Superior temporal gyrus (tissue), 1 donor: Measurements from ENCODE around the gene LMO2.

Experiments
- DNase-seq: peaks from one replicate; pipeline ENCODE4 v3.0.0-alpha.2; 2016; ENCODE audit errors: extremely low spot score

The LMO2 gene

GRCh38 chr11:33887886-33888285, 4.0 kb downstream of the LMO2 start:
- no peak for DNase-seq

- DNase-seq: no peak
These were observed 6.4 kb downstream of the LMO2 start for GRCh38 chr11:33885338-33886005.

GRCh38 chr11:33884601-33885000, 7.3 kb downstream of the LMO2 start:
- no peak for DNase-seq

- DNase-seq: no peak
These were observed 7.8 kb downstream of the LMO2 start for GRCh38 chr11:33884035-33884434.

- no peak for DNase-seq
These were observed 10.0 kb downstream of the LMO2 start for GRCh38 chr11:33881651-33882503.

GRCh38 chr11:33880979-33881378, 10.9 kb downstream of the LMO2 start:
- no peak for DNase-seq

GRCh38 chr11:33879375-33879774, 12.5 kb downstream of the LMO2 start:
- no peak for DNase-seq

GRCh38 chr11:33877038-33877437, 14.8 kb downstream of the LMO2 start:
- no peak for DNase-seq

GRCh38 chr11:33875621-33876294, 16.1 kb downstream of the LMO2 start:
- DNase-seq: no peak

- DNase-seq: no peak
These were observed 16.9 kb downstream of the LMO2 start for GRCh38 chr11:33874910-33875490.

- no peak for DNase-seq
These were observed 17.4 kb downstream of the LMO2 start for GRCh38 chr11:33874433-33874832.

- DNase-seq: peak; percentile 33
These were observed 22.1 kb downstream of the LMO2 start for GRCh38 chr11:33869481-33870422.

GRCh38 chr11:33868647-33869461, 23.0 kb downstream of the LMO2 start:
- DNase-seq: no peak

- peak; percentile 22 for DNase-seq
These were observed 23.8 kb downstream of the LMO2 start for GRCh38 chr11:33867996-33868646.

- DNase-seq: no peak
These were observed 24.3 kb downstream of the LMO2 start for GRCh38 chr11:33867561-33867960.

- no peak for DNase-seq
These were observed 24.9 kb downstream of the LMO2 start for GRCh38 chr11:33866936-33867335.

GRCh38 chr11:33864479-33864878, 27.4 kb downstream of the LMO2 start:
- DNase-seq: no peak

- DNase-seq: no peak
These were observed 28.3 kb downstream of the LMO2 start for GRCh38 chr11:33863418-33864172.
